GM19468 (cell line): ENCODE results near the gene KRT222.

ENCODE experiments used
- ATAC-seq: cut with Tn5 transposase; IDR thresholded peaks from one replicate; pipeline ENCODE4 v1.9.1; 2021; ENCODE audit warnings: mild to moderate bottlenecking, moderate library complexity, moderate number of reproducible peaks; ENCODE audit not compliant: unreplicated experiment; ENCODE audit errors: extremely low read depth

Gene KRT222

GRCh38 chr17:40616592-40616991 lies 48.4 kb downstream of the KRT222 start:
- ATAC-seq, result no peak

GRCh38 chr17:40615841-40616476 lies 49.0 kb downstream of the KRT222 start:
- ATAC-seq, result no peak

GRCh38 chr17:40615068-40615840 lies 49.7 kb downstream of the KRT222 start:
- peak; percentile 48 for ATAC-seq

GRCh38 chr17:40614431-40615067 lies 50.4 kb downstream of the KRT222 start:
- ATAC-seq, result no peak

GRCh38 chr17:40613467-40614154 lies 51.4 kb downstream of the KRT222 start:
- ATAC-seq, result no peak

- ATAC-seq, result no peak
Measured at GRCh38 chr17:40612599-40613244, 52.3 kb downstream of the KRT222 start.

- ATAC-seq, result no peak
Measured at GRCh38 chr17:40611840-40612474, 53.0 kb downstream of the KRT222 start.

- ATAC-seq, result no peak
Measured at GRCh38 chr17:40610359-40610758, 54.6 kb downstream of the KRT222 start.

- no peak for ATAC-seq
Measured at GRCh38 chr17:40608061-40608581, 56.9 kb downstream of the KRT222 start.

GRCh38 chr17:40607641-40608040 lies 57.3 kb downstream of the KRT222 start:
- no peak for ATAC-seq

- ATAC-seq, result no peak
Measured at GRCh38 chr17:40606548-40607353, 58.2 kb downstream of the KRT222 start.

GRCh38 chr17:40605306-40605705 lies 59.7 kb downstream of the KRT222 start:
- no peak for ATAC-seq
